HG03457 (cell line): ENCODE data around the gene CHI3L2.

Experiments
- ATAC-seq: cut with Tn5 transposase; IDR thresholded peaks from one replicate; pipeline ENCODE4 v1.9.1; 2021; ENCODE audit warnings: moderate number of reproducible peaks; ENCODE audit not compliant: unreplicated experiment

CHI3L2 gene

GRCh38 chr1:111227434-111227833 lies at the start of gene CHI3L2:
TSS of gene CHI3L2 (plus strand) at chr1:111227713. CDS start at chr1:111227730, 17 bp downstream.
- ATAC-seq: no peak

DNA sequence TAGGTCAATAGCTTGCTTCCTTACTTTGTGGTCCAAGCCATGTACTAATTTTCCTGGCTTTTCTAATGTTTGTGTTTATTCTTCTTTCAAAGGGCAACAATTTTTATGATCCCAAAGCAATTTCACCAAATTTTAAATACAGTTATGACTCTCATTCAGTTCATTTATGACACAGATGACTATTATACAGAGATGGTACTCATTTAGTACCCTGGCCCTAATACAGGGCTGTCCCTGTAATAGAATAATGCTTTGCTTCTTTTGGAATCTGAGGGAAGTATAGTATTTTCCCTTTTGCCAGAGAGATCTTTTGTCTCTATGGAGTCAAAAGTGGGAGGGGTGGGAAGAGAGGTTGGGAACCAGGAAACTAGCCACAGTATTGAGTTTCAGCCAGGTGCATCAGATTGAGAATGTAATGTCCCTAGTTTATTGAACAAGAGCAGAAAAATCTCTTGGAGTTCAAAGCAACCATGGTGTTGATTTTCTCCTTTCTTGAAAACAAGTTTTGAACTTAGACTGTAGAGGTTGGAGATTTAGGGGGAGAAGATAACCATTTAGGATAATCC lies 47.5 kb upstream of the CHI3L2 start:
- ATAC-seq: no peak

DNA sequence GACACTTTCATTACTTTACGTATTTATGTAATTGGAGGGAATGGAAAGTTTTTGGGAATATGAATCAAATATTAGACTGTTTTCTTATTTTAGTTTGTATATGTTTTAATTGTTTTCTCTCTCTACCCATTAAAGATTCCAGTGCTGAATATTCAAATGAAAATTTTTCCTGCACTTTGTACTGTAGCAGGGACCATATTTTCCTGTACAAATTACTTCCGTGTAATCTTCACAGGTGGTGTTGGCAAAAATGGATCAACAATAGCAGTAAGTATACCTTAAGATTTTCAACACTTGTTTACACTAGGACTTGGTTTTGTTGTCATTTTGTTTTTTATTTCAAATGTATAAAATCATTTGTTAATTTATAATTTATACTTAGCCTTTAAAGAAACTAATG lies 45.5 kb upstream of the CHI3L2 start:
- no peak for ATAC-seq

- no peak for ATAC-seq
Observed at GRCh38 chr1:111183308-111184069, 44.0 kb upstream of the CHI3L2 start.

GRCh38 chr1:111184663-111185062 lies 42.9 kb upstream of the CHI3L2 start:
- ATAC-seq: no peak

GRCh38 chr1:111190931-111191451 lies 36.5 kb upstream of the CHI3L2 start:
- no peak for ATAC-seq

DNA sequence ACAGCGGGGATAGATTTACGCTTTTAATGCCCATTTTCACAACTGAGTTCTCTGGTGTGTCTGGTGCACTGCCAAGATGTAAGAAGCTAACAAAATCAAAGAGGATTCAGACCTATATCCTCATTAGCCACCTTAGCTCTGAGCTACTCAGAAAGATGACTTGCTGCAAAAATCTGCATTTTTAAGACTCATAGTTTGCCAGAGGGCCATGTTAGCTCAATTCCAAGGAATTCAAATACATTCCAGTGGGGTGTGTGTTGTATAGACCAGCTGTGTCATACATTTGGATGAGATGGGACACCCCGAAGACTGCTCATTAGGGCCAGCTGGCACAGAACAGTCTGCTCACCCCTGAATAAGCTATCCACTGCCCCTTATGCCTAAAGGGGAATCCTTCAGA lies 36.0 kb upstream of the CHI3L2 start:
- ATAC-seq: no peak

GRCh38 chr1:111192074-111192473 lies 35.4 kb upstream of the CHI3L2 start:
- no peak for ATAC-seq

- no peak for ATAC-seq
Observed at GRCh38 chr1:111192658-111193519, 34.6 kb upstream of the CHI3L2 start.

- no peak for ATAC-seq
Observed at GRCh38 chr1:111193712-111194480, 33.6 kb upstream of the CHI3L2 start.

DNA sequence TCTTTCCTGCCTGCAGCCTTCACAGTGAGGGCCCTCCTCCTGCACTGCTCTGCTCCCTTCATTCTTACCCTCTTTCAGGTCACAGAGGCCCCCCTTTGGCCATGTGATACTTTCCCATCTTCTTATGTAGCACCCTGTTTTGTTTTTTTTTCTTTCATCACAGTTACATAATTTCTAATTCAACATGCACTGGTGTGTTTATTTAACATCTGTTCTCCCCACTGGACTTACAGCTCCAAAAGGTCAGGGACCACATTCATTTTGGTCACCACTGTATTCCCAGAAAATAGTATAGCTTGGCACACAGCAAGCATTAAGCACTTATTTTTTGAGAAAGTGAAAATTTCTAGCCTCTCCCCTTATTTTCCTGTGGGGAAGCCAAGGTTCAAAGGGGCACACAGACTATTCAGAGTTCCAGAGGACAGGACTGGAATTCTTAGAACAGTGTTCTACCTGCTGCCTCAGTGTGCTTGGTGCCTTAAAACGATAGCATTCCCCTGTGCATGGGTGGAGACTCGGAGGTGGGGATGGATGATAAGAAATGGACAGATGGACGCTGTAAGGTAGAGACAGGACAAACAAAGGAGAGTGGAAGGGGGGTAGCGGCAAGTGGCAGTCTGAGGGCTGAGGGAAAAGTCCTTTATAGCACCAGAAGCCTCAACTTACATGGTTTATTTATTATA lies 32.4 kb upstream of the CHI3L2 start:
- ATAC-seq: no peak

- ATAC-seq: no peak
Observed at GRCh38 chr1:111196213-111196612, 31.3 kb upstream of the CHI3L2 start.

DNA sequence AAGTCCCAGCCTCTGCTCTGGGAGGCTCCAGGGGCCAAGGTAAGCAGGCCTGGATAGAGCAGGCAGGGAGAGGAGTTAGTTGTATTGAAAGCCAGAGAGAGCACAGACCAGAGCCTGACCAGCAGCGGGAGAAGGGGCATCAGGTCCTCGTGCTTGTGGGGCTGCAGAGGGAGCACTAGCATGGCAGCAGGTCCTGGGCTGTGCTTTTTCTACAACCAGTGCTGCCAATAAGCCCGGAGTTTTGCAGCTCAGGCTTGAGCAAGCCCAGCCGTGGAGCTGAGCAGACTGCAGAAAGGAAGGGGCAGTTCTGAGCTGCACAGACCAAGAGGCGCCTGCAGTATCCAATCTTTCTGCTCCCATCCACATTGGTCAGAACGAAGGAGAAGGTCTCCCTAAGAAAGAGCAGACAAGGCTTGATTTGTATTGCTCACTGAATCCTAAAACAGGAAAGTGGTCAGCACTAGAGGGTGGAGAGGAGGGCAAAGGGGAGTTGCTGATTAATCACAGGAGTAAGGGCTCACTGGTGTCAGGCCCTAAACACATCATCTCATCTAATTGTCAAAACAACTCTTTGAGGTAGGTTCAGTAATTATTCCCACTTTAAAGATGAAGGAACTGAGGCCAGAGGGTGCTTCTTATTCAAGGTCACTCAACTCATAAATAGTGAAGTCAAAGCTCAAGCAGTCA lies 29.8 kb upstream of the CHI3L2 start:
- no peak for ATAC-seq

- no peak for ATAC-seq
Observed at GRCh38 chr1:111198836-111199235, 28.7 kb upstream of the CHI3L2 start.

- no peak for ATAC-seq
Observed at GRCh38 chr1:111199329-111199728, 28.2 kb upstream of the CHI3L2 start.

- ATAC-seq: no peak
Observed at GRCh38 chr1:111199881-111200801, 27.4 kb upstream of the CHI3L2 start, which contains the start of gene DENND2D. TSS of gene DENND2D (minus strand) at chr1:111200646. CDS start at chr1:111200459, 187 bp downstream.

- no peak for ATAC-seq
Observed at GRCh38 chr1:111200802-111201161, 26.7 kb upstream of the CHI3L2 start.

DNA sequence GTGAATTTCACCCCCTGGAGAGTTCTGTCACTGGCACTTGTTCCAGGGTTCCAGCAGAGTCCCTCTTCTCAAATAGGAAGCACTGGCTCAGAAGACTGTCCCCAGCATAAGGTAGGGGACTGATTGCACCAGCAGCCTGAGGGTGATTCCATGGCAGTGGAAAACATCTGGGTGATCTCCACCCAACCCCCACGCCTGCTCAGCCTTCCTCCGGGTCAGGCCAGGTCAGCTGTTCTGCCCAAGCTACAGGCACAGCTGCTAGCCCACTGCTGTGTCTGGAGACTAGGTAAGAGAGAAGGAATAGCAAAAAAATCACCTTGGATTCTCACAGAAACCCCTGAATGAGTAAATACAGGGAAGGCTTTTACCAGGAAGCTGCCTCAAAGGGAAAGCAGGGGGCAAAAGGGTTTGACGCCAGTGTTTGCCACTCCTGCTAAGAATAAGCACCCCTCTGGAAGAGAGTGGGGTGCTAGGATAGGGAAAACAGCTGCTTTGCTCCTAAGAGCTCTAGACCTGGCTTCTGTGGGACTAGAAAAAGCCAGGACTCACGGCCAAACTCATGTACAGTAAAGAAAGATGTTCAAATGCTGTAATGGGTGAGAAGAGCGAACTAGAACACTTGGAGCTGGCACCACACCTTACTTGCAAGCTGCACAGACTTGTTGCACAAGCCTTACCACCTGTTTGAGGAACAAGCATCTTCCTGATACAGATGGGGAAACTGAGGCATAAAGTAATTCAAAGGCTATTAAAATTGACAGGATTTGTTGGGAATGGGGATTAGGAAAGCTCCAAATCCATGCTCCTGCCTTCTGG lies 26.0 kb upstream of the CHI3L2 start:
- no peak for ATAC-seq
